K562 (cell line): ENCODE data around the gene PDE1C. TPM values are rescaled to one million over a fixed set of nuclear protein-coding genes. Genes with fewer than 3 reads are reported as not detected.
"Not testable (repeated sequence)": the region's sequence is repeated elsewhere in the genome, so short reads cannot be mapped to it uniquely, and the experiment has no call there.

Experiments
- ATAC-seq: fragments of 200-7000 bp; cut with Tn5 transposase; 3 replicates; pipeline ENCODE4 v1.9.1; 2020; ENCODE audit warnings: moderate library complexity
- BruUV-seq: library from RNA; stranded (reverse); fragments of 400-500 nt; replicated peaks from 2 replicates; lab custom pipeline; 2021; lab: Mats Ljungman, UMichigan
- CTCF ChIA-PET: fragments of 300-600 bp; formaldehyde crosslinking; extraction: SDS; loops from one replicate; lab custom pipeline; 2021; ENCODE audit warnings: low intra/inter-chr PET ratio; lab: Yijun Ruan, JAX
- POLR2A ChIA-PET: fragments of 300-600, 350-650 bp; sonication (Branson Sonifier 250); formaldehyde crosslinking; extraction: SDS; loops from one replicate; lab custom pipeline; 2021; ENCODE audit warnings: antibody characterized with exemption, inconsistent platforms; lab: Yijun Ruan, JAX
- DNase-seq, 4 experiments: peaks; one replicate each; pipeline versions ENCODE4 v3.0.0 to v3.0.0-alpha.2; 2011 to 2018; ENCODE audit warnings: low spot score in 3 of 4, mixed read lengths in 3 of 4; ENCODE audit errors: extremely low read depth in 1 of 4
- FAIRE-seq: peaks from 2 replicates; lab custom pipeline; 2011; peaks lifted over from hg19 to GRCh38; lab: Jason Lieb, UNC
- H2AFZ ChIP-seq: 2 replicates; pipeline ENCODE4 v1.6.0; 2011; ENCODE audit warnings: low read depth, low read length, control low read depth, inconsistent platforms
- H3K27ac ChIP-seq: fragments of 200-600 bp; 3 replicates; pipeline ENCODE4 v1.8.0; 2011; ENCODE audit warnings: low read depth, mild to moderate bottlenecking, control low read depth, inconsistent platforms, low read length, moderate library complexity, mixed read lengths; ENCODE audit errors: extremely low read depth
- H3K27me3 ChIP-seq, 2 experiments: fragments of 300-600 bp in 1 of 2; 2 replicates in 1 of 2; 3 replicates in 1 of 2; pipeline versions ENCODE4 v1.6.0 to v1.8.0; 2011; ENCODE audit warnings: inconsistent platforms in 2 of 2, low read length in 2 of 2, mild to moderate bottlenecking in 1 of 2, mixed read lengths in 1 of 2, moderate library complexity in 1 of 2; ENCODE audit not compliant: control insufficient read depth in 2 of 2, insufficient read depth in 2 of 2
- H3K36me3 ChIP-seq: fragments of 300-600 bp; 3 replicates; pipeline ENCODE4 v1.8.0; 2011; ENCODE audit warnings: mild to moderate bottlenecking, low read length, inconsistent platforms; ENCODE audit not compliant: control insufficient read depth, insufficient read depth
- H3K4me1 ChIP-seq, 2 experiments: fragments of 200-600 bp in 1 of 2; replicated peaks in 1 of 2; 2 replicates in 1 of 2; 3 replicates in 1 of 2; pipeline versions ENCODE4 v1.5.1 to v1.8.0; 2011; ENCODE audit warnings: inconsistent platforms in 2 of 2, low read length in 2 of 2, mild to moderate bottlenecking in 1 of 2, mixed read lengths in 1 of 2, moderate library complexity in 1 of 2; ENCODE audit not compliant: control insufficient read depth in 2 of 2, insufficient read depth in 2 of 2
- H3K4me2 ChIP-seq: 2 replicates; pipeline ENCODE4 v1.6.1; 2011; ENCODE audit warnings: low read length, control low read depth, inconsistent platforms, mixed read lengths; ENCODE audit not compliant: insufficient read depth
- H3K4me3 ChIP-seq: fragments of 200-600 bp; sonication (generic), shearing (Covaris generic); 2 replicates; pipeline ENCODE4 v1.5.1; 2016; ENCODE audit warnings: control low read depth, inconsistent platforms
- H3K79me2 ChIP-seq: fragments of 200-600 bp; 3 replicates; pipeline ENCODE4 v1.8.0; 2011; ENCODE audit warnings: low read length, inconsistent platforms; ENCODE audit not compliant: control insufficient read depth, insufficient read depth
- H3K9ac ChIP-seq, 2 experiments: 2 replicates each; pipeline versions ENCODE4 v1.6.0 to v1.6.1; 2011; ENCODE audit warnings: low read depth in 2 of 2, low read length in 2 of 2, control low read depth in 1 of 2, inconsistent platforms in 1 of 2, mild to moderate bottlenecking in 1 of 2, mixed read lengths in 1 of 2; ENCODE audit not compliant: insufficient read depth in 1 of 2
- H3K9me1 ChIP-seq: one replicate; pipeline ENCODE4 v1.6.0; 2011; ENCODE audit warnings: inconsistent platforms, mild to moderate bottlenecking, low read length, moderate library complexity; ENCODE audit not compliant: control insufficient read depth, insufficient read depth
- H3K9me3 ChIP-seq: replicated peaks from 2 replicates; pipeline ENCODE4 v1.5.1; 2011; ENCODE audit warnings: low read depth, low read length, inconsistent platforms; ENCODE audit not compliant: control insufficient read depth, insufficient read depth
- H4K20me1 ChIP-seq: replicated peaks from 2 replicates; pipeline ENCODE4 v1.6.1; 2011; ENCODE audit warnings: low read length, inconsistent platforms, mixed read lengths; ENCODE audit not compliant: control insufficient read depth, insufficient read depth
- WGBS: fragments of 100-300 bp; shearing (Covaris generic); methylation state at CpG from one replicate; pipeline ENCODE4 v1.1.6; 2016; ENCODE audit warnings: low coverage, mixed read lengths; ENCODE audit not compliant: insufficient coverage; ENCODE audit errors: missing lambda C conversion rate; 5-methylcytosine and 5-hydroxymethylcytosine counted together
- in situ Hi-C: fragments of 300-500 bp; cut with MboI; formaldehyde crosslinking; loops from 4 replicates; pipeline ENCODE4 v1.15.0; 2018; ENCODE audit warnings: inconsistent platforms, mixed read lengths
- intact Hi-C: fragments of 100-400 bp; cut with micrococcal nuclease; formaldehyde crosslinking; loops from 2 replicates; pipeline ENCODE4 v1.14.2; 2022
- polyA plus RNA-seq, 8 experiments: library from polyadenylated mRNA; depleted of rRNA in 4 of 8; stranded (reverse) in 5 of 8; unstranded in 3 of 8; fragments of >200 nt; fragmentation: Nextera tagmentation in 2 of 8; fragmentation: Illumina TruSeq in 1 of 8; extraction: Ambion mirVana in 2 of 8; extraction: Trizol in 1 of 8; gene quantifications; 2 replicates each; pipeline versions ENCODE4 v1.2.1 to v1.2.3, GENCODE V29; 2011 to 2014; ENCODE audit warnings: inconsistent platforms in 1 of 8, missing spikeins in 1 of 8
- total RNA-seq, 7 experiments: library from RNA; depleted of rRNA in 6 of 7; stranded (reverse); fragments of >200 nt in 6 of 7; fragmentation: Illumina TruSeq in 2 of 7; extraction: Trizol in 2 of 7; gene quantifications; 2 replicates each; pipeline versions ENCODE4 v1.2.1 to v1.2.3, GENCODE V29; 2011 to 2021; ENCODE audit warnings: low replicate concordance in 1 of 7
- TF ChIP-seq, protein P1 (sequence below), 2 experiments: fragments of 450-650 bp in 1 of 2; sonication (generic) in 1 of 2; formaldehyde crosslinking in 1 of 2; IDR thresholded peaks in 1 of 2; conservative IDR thresholded peaks in 1 of 2; 2 replicates each; pipeline versions ENCODE4 v1.6.1 to v1.8.1; 2016 to 2023; ENCODE audit warnings: mild to moderate bottlenecking in 2 of 2, moderate library complexity in 2 of 2, inconsistent platforms in 1 of 2, missing genetic modification reagents in 1 of 2
- TF ChIP-seq, protein P2 (sequence below), 2 experiments: fragments of 450-650 bp; IDR thresholded peaks; 2 replicates each; pipeline ENCODE4 v1.6.1; 2016

The PDE1C gene
- total and polyA plus RNA-seq, 9 of the 15 experiments (the other 6 are each of a cell fraction or from before 2014, with no cell fraction given), result under 0.01 to 0.01 TPM; not detected in 7

DNA sequence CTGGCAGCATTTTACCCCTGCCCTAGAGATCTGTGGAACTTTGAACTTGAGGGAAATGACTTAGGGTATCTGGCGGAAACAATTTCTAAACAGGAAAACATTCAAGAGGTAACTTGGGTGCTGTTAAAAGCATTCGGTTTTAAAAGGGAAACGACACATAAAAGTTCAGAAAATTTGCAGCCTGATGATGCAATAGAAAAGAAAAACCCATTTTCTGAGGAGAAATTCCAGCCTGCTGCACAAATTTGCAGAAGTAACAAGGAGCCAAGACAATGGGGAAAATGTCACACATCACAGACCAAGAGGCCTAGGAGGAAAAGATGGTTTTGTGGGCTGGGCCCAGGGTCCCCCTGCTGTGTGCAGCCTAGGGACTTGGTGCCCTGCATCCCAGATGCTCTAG, 236.6 kb downstream of the PDE1C start:
- BruUV-seq, intact Hi-C loops, H3K9ac ChIP-seq, H3K4me3 ChIP-seq, H3K27ac ChIP-seq, DNase-seq: not testable (repeated sequence)
- TF ChIP-seq, protein P1, sequence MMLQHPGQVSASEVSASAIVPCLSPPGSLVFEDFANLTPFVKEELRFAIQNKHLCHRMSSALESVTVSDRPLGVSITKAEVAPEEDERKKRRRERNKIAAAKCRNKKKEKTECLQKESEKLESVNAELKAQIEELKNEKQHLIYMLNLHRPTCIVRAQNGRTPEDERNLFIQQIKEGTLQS (IDR thresholded peaks at IDR 0.05), result peak; percentile 22; the same call in 1 of the 2 replicates
- TF ChIP-seq, protein P1 (CRISPR knock-in tag; conservative IDR thresholded peaks at IDR 0.05), result not testable (repeated sequence)
- TF ChIP-seq, all 486 proteins: peak for 1; not testable (repeated sequence) for 485
- H3K27me3 ChIP-seq, H3K79me2 ChIP-seq, H4K20me1 ChIP-seq, H3K4me2 ChIP-seq, CTCF ChIA-PET, FAIRE-seq, in situ Hi-C loops, H3K9me1 ChIP-seq, H3K9me3 ChIP-seq, H3K4me1 ChIP-seq, POLR2A ChIA-PET, H2AFZ ChIP-seq, H3K36me3 ChIP-seq, ATAC-seq: not testable (repeated sequence)
- WGBS, result 0% methylated on average over 3 of the region's 3 CpGs

DNA sequence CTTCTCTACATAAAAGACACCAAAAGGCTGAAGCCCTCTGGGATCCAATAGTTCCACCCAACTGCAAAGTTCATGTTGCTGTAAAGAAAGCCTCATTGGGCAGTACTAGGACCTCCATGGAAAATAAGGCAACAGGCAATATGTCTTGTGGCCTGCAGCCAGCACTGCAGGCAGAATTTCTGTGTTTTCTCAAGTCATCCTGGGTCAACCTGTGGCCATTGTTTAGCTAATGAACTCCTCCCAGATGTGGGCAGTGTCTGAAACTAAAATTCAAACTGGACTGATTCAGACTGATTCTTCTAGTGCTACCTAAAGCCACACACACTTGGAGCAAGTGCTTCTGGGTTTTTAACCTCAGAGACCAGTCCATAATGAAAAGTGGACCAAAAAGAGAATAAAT, 241.7 kb downstream of the PDE1C start:
- H2AFZ ChIP-seq, result no peak overlapping the region
- H3K4me2 ChIP-seq, result no peak overlapping the region
- FAIRE-seq (no peak), ATAC-seq (no peak), DNase-seq (no peak)
- intact Hi-C loops (no loop called here), in situ Hi-C loops (no loop called here)
- POLR2A ChIA-PET, result no interaction called here
- no peaks in the 10 kb centered on the region for H3K27me3 ChIP-seq
- CTCF ChIA-PET, result no interaction called here
- H4K20me1 ChIP-seq, result no peaks in the 10 kb centered on the region
- H3K27ac ChIP-seq, result no peak overlapping the region
- BruUV-seq, result no TSS peak
- no peak overlapping the region for H3K4me3 ChIP-seq
- TF ChIP-seq, protein P2, sequence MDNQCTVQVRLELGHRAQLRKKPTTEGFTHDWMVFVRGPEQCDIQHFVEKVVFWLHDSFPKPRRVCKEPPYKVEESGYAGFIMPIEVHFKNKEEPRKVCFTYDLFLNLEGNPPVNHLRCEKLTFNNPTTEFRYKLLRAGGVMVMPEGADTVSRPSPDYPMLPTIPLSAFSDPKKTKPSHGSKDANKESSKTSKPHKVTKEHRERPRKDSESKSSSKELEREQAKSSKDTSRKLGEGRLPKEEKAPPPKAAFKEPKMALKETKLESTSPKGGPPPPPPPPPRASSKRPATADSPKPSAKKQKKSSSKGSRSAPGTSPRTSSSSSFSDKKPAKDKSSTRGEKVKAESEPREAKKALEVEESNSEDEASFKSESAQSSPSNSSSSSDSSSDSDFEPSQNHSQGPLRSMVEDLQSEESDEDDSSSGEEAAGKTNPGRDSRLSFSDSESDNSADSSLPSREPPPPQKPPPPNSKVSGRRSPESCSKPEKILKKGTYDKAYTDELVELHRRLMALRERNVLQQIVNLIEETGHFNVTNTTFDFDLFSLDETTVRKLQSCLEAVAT (IDR thresholded peaks at IDR 0.05), result no peak
- no peaks in the 10 kb centered on the region for H3K9me3 ChIP-seq
- H3K9ac ChIP-seq, result no peak overlapping the region
- no peaks in the 10 kb centered on the region for H3K79me2 ChIP-seq
- no peaks in the 10 kb centered on the region for H3K36me3 ChIP-seq
- H3K4me1 ChIP-seq, result no peaks in the 10 kb centered on the region
- no peaks in the 10 kb centered on the region for H3K9me1 ChIP-seq
